ENCODE results near the gene VRK3.
"Not testable (repeated sequence)": the region's sequence is repeated elsewhere in the genome, so short reads cannot be mapped to it uniquely, and the experiment has no call there.

GRCh38 chr19:49960980-49961379, 64.2 kb downstream of the VRK3 start, which contains the start of gene SIGLEC11:
- TF ChIP-seq, protein P1, sequence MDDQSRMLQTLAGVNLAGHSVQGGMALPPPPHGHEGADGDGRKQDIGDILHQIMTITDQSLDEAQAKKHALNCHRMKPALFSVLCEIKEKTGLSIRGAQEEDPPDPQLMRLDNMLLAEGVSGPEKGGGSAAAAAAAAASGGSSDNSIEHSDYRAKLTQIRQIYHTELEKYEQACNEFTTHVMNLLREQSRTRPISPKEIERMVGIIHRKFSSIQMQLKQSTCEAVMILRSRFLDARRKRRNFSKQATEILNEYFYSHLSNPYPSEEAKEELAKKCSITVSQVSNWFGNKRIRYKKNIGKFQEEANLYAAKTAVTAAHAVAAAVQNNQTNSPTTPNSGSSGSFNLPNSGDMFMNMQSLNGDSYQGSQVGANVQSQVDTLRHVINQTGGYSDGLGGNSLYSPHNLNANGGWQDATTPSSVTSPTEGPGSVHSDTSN (IDR thresholded peaks at IDR 0.05) = not testable (repeated sequence)
- TF ChIP-seq CHD2 (IDR thresholded peaks at IDR 0.05; ENCODE audit: low read length, partially characterized antibody); CHD4 (IDR thresholded peaks at IDR 0.05; ENCODE audit: borderline replicate concordance); CBX8 (IDR thresholded peaks at IDR 0.05); POLR2A (IDR thresholded peaks at IDR 0.05; ENCODE audit: low read length); EHMT2 (IDR thresholded peaks at IDR 0.05; ENCODE audit: low read depth): not testable (repeated sequence)
- TF ChIP-seq, protein P2, sequence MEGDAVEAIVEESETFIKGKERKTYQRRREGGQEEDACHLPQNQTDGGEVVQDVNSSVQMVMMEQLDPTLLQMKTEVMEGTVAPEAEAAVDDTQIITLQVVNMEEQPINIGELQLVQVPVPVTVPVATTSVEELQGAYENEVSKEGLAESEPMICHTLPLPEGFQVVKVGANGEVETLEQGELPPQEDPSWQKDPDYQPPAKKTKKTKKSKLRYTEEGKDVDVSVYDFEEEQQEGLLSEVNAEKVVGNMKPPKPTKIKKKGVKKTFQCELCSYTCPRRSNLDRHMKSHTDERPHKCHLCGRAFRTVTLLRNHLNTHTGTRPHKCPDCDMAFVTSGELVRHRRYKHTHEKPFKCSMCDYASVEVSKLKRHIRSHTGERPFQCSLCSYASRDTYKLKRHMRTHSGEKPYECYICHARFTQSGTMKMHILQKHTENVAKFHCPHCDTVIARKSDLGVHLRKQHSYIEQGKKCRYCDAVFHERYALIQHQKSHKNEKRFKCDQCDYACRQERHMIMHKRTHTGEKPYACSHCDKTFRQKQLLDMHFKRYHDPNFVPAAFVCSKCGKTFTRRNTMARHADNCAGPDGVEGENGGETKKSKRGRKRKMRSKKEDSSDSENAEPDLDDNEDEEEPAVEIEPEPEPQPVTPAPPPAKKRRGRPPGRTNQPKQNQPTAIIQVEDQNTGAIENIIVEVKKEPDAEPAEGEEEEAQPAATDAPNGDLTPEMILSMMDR (IDR thresholded peaks at IDR 0.05) = not testable (repeated sequence)
